Upper lobe of right lung (tissue), 1 donor: ENCODE data around the gene GTF3C1. TPM values are rescaled to one million over a fixed set of nuclear protein-coding genes. Genes with fewer than 3 reads are reported as not detected.

Source experiments
- ATAC-seq: fragments of 200-7000 bp; cut with Tn5 transposase; one replicate; pipeline ENCODE4 v1.9.1; 2020; ENCODE audit warnings: mild to moderate bottlenecking, moderate library complexity
- DNase-seq: peaks from one replicate; pipeline ENCODE4 v3.0.0-alpha.2; 2020
- H3K27ac ChIP-seq: fragments of 200-600 bp; one replicate; pipeline ENCODE4 v1.8.0; 2022
- H3K27me3 ChIP-seq: fragments of 200-600 bp; one replicate; pipeline ENCODE4 v1.8.0; 2022; ENCODE audit warnings: mild to moderate bottlenecking
- H3K36me3 ChIP-seq: fragments of 200-600 bp; one replicate; pipeline ENCODE4 v1.8.0; 2022
- H3K4me1 ChIP-seq: fragments of 200-600 bp; one replicate; pipeline ENCODE4 v1.8.0; 2022
- H3K4me3 ChIP-seq: fragments of 200-600 bp; one replicate; pipeline ENCODE4 v1.8.0; 2022; ENCODE audit warnings: mild to moderate bottlenecking
- H3K9me3 ChIP-seq: fragments of 200-600 bp; one replicate; pipeline ENCODE4 v1.8.0; 2022
- intact Hi-C: fragments of 100-400 bp; cut with DNase I; formaldehyde crosslinking; loops from one replicate; pipeline ENCODE4 v1.11.0; 2022
- total RNA-seq: library from RNA; stranded (reverse); fragmentation: NEBNext Ultra II Directional; extraction: Animal tissue kit (Norgen Biotek cat#: 25700); gene quantifications from one replicate; pipeline ENCODE4 v1.2.1, GENCODE V29; 2021
- TF ChIP-seq, protein P1 (sequence below): fragments of 200-600 bp; IDR thresholded peaks from one replicate; pipeline ENCODE4 v1.8.0; 2022; ENCODE audit warnings: antibody characterized with exemption
- donor health status: DM: no; HTN: yes; CAD: no; lungs with severe emphysema.

GTF3C1 gene
- total RNA-seq, 1 donor from 2014 or later = 55.0 TPM

- H3K4me3 ChIP-seq = no peak overlapping the region
- H3K36me3 ChIP-seq = no peaks in the 10 kb centered on the region
- no peaks in the 10 kb centered on the region for H3K4me1 ChIP-seq
- H3K27me3 ChIP-seq = no peaks in the 10 kb centered on the region
- TF ChIP-seq, protein P1, sequence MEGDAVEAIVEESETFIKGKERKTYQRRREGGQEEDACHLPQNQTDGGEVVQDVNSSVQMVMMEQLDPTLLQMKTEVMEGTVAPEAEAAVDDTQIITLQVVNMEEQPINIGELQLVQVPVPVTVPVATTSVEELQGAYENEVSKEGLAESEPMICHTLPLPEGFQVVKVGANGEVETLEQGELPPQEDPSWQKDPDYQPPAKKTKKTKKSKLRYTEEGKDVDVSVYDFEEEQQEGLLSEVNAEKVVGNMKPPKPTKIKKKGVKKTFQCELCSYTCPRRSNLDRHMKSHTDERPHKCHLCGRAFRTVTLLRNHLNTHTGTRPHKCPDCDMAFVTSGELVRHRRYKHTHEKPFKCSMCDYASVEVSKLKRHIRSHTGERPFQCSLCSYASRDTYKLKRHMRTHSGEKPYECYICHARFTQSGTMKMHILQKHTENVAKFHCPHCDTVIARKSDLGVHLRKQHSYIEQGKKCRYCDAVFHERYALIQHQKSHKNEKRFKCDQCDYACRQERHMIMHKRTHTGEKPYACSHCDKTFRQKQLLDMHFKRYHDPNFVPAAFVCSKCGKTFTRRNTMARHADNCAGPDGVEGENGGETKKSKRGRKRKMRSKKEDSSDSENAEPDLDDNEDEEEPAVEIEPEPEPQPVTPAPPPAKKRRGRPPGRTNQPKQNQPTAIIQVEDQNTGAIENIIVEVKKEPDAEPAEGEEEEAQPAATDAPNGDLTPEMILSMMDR = no peak
- DNase-seq = no peak
- intact Hi-C loops = no loop called here
- no peaks in the 10 kb centered on the region for H3K9me3 ChIP-seq
- no peak overlapping the region for H3K27ac ChIP-seq
- ATAC-seq = no peak
Measured at GRCh38 chr16:27583634-27584033, 33.9 kb upstream of the GTF3C1 start.

GRCh38 chr16:27582883-27583282, 33.2 kb upstream of the GTF3C1 start:
- H3K27ac ChIP-seq = no peak overlapping the region

GRCh38 chr16:27579087-27579980, 29.6 kb upstream of the GTF3C1 start:
- no peak for ATAC-seq

More at GRCh38 chr16:27582883-27583282, 33.2 kb upstream of the GTF3C1 start:
- no peak overlapping the region for H3K4me3 ChIP-seq
- H3K4me1 ChIP-seq = no peaks in the 10 kb centered on the region
- DNase-seq = no peak
- ATAC-seq = no peak
- no peaks in the 10 kb centered on the region for H3K27me3 ChIP-seq
- intact Hi-C loops = no loop called here
- TF ChIP-seq, protein P1 = no peak
- no peaks in the 10 kb centered on the region for H3K36me3 ChIP-seq
- H3K9me3 ChIP-seq = no peaks in the 10 kb centered on the region

DNA sequence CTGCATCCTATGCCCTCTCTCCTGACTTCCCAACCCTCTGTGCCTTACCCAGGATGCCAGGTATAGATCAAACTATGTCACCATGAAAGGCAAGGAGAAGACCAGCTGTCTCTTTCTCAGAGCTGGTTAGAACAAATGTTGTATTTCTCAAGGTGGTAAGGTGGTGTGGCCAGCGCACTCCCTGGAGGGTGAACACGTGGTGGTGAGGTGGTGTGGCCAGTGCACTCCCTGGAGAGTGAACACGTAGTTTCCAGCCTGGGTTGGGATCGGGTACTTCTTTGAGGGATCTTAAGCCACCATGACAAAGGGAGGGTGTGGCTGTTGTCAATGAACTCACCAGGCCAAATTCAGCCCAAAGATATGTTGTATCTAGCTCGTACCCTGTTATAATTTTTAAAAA, 27.0 kb upstream of the GTF3C1 start:
- H3K9me3 ChIP-seq = no peaks in the 10 kb centered on the region
- DNase-seq (no peak), ATAC-seq (no peak)
- intact Hi-C loops = no loop called here
- H3K4me3 ChIP-seq = no peak overlapping the region
- H3K4me1 ChIP-seq = no peaks in the 10 kb centered on the region
- H3K27me3 ChIP-seq = no peaks in the 10 kb centered on the region
- TF ChIP-seq, protein P1 = no peak
- peaks cover 6% of the 10 kb centered on the region for H3K36me3 ChIP-seq
- no peak overlapping the region for H3K27ac ChIP-seq

More at GRCh38 chr16:27579087-27579980, 29.6 kb upstream of the GTF3C1 start:
- no peak overlapping the region for H3K27ac ChIP-seq
- TF ChIP-seq, protein P1 = no peak
- no peaks in the 10 kb centered on the region for H3K27me3 ChIP-seq
- H3K4me3 ChIP-seq = no peak overlapping the region
- no peaks in the 10 kb centered on the region for H3K9me3 ChIP-seq
- no peaks in the 10 kb centered on the region for H3K4me1 ChIP-seq
- intact Hi-C loops = no loop called here
- no peak for DNase-seq
- peaks cover 6% of the 10 kb centered on the region for H3K36me3 ChIP-seq

- H3K4me1 ChIP-seq = no peaks in the 10 kb centered on the region
- H3K27ac ChIP-seq = no peak overlapping the region
- no peaks in the 10 kb centered on the region for H3K27me3 ChIP-seq
- DNase-seq (no peak), ATAC-seq (no peak)
- TF ChIP-seq, protein P1 = no peak
- H3K4me3 ChIP-seq = no peak overlapping the region
- intact Hi-C loops = no loop called here
- no peaks in the 10 kb centered on the region for H3K9me3 ChIP-seq
- peaks cover 6% of the 10 kb centered on the region for H3K36me3 ChIP-seq
Measured at GRCh38 chr16:27572711-27573110, 23.0 kb upstream of the GTF3C1 start.
